HG03175 (cell line): Measurements from ENCODE around the gene PPP4R4.
"Not testable (repeated sequence)": the region's sequence is repeated elsewhere in the genome, so short reads cannot be mapped to it uniquely, and the experiment has no call there.

Experiments used
- ATAC-seq: cut with Tn5 transposase; IDR thresholded peaks from one replicate; pipeline ENCODE4 v1.9.1; 2021; ENCODE audit warnings: mild to moderate bottlenecking, moderate library complexity; ENCODE audit not compliant: unreplicated experiment

The PPP4R4 gene

GRCh38 chr14:94143239-94143638 is 30.9 kb upstream of the PPP4R4 start:
- ATAC-seq = no peak

- ATAC-seq = no peak
Measured at GRCh38 chr14:94143711-94144110, 30.4 kb upstream of the PPP4R4 start.

DNA sequence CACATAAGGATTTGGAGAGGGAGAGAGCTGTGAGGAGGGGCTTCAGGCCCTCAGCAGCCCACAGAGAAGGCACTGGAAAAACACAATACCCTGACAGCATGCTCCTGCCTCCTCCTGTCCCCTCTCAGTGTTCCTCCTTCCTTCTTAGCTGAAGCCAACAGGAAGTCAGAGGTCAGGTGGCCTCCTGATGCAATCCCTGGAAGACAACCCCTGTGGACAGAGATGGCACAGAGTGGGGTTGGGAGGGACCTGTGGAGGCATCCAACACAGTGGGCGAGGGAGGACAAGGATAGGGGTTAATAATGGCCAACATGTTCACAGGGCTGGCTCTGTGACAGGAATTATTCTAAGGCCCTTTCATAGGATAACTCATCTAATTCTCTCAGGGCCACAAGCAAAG is 29.4 kb upstream of the PPP4R4 start:
- ATAC-seq = no peak

DNA sequence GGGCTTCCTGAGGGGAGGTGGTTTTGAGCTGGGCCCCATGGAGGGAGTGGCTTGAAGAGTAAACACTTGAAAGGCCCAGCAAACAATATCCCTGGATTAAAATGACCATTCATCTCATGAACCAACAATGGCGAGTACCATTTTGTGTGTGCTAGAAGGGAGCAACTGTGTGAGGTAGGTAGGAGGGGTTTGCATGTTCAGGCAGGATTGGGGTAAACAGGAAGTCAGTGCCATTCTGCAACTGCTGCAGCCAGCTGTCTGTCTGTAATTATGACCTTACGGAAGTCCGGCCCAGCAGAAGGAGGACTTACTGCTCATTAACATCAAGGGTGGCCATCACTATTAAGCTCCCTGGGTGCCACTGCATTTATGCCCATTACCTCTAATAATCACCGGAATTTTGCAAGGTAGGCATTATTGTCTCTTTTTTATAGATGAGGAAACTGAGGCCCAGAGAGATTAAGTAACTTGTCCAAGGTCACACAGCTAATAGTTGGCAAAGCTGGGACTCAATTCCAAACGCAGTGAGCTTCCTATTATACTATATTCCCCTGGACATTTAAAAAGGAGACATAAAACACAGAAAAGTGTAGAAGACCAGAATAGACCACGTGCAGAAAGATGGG is 28.1 kb upstream of the PPP4R4 start:
- no peak for ATAC-seq

- ATAC-seq = no peak
Measured at GRCh38 chr14:94152676-94153075, 21.4 kb upstream of the PPP4R4 start.

DNA sequence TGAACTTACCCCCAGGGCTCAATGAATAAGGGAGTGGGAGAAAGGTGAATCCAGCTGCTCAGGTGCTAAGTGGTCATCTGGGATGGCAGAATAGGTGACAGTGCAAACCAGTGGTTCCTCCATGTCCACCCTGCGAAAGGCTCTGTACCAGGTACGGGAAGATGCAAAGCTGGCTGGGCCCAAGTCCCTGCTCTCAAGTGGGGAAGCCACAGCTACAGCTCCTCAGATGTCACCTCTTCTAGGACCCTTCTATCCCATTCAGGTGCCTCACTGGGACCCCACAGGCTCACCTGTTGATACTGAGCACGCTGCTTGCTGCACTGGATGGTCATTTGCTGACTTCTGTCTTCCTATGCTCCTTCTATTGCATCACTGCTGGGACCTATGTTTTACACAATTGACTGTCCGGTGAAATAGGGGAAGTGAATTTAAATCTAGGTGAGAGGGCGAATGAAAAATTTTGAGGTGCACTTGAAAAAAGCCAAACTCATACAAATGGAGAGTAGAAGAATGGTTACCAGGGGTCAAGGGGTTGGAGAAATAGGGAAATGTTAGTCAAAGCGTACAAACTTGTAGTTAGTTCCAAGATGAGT is 20.3 kb upstream of the PPP4R4 start:
- no peak for ATAC-seq

DNA sequence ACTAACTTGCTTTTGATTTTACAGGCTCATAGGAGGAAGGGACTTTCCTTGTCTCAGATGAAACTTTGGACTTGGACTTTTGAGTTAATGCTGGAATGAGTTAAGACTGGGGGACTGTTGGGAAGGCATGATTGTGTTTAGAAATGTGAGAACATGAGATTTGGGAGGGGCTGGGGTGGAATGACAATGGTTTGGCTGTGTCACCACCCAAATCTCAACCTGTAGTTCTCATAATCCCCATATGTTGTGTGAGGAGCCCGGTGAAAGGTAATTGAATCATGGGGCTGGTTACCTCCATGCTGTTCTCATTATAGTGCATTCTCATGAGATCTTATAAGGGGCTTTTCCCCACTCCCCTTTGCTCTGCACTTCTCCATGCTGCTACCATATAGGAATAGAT is 18.0 kb upstream of the PPP4R4 start:
- not testable (repeated sequence) for ATAC-seq

DNA sequence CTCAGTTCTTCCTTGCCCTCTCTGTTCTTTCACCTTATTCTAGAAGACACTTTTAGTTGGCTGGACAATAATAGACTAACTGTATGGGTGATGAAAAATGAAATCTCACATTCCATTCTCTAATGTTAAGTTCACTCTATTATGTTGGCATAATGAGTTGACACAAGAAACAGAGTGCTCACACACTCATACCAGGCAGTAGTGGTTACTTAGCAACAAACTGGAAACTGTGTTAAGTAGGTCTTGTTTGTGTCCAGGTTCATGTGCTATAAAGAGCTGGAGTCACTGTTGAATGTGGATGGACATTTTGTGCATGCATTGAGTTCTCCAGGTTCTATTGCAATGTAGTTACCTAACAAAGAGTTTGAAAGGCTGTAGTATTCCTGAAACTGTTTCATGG is 16.9 kb upstream of the PPP4R4 start:
- ATAC-seq = no peak

DNA sequence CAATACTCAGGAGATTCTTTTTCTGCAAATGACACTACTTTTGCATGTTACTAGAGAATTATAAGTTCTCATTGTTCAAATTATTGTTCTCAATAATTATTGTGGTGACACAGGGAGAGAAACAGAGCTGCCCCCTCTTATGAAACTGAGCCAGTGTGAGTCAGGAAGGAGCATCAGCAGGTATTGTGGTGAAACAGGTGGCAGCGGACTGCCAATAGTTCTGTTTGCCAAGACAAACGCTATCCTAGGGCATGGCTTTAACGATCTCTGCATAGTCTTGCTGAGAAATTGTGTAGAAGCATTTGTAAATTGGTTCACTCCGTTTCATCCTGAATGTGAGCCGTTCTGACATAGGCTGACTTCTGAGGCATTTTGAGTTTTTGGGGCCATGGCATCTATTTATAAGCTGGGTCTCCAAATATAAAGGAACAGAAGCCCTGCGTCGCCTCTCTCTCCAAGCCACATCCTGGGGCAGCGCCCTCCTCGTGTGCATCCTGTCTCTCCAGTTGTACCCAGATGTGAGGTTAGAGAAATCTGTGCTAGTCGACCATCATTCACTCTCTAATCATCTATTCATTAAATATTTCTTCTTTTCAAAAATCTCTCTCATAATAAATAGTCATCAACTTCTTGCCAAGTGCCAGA is 15.8 kb upstream of the PPP4R4 start:
- ATAC-seq = no peak

DNA sequence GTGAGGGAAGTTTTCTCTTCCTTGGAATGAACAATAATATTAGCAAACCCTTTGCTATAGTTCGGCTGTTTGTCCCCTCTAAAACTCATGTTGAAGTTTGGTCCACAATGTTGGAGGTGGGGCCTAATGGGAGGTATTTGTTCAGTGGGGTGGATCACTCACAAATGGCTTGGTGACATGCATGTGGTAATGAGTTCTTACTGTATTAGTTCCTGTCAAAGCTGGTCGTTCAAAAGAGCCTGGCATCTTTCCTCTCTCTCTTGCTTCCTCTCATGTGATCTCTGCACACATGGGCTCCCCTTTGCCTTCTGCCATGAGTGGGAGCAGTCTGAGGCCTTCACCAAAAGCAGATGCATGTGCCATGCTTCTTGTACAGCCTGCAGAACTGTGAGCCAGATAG is 13.1 kb upstream of the PPP4R4 start:
- no peak for ATAC-seq

DNA sequence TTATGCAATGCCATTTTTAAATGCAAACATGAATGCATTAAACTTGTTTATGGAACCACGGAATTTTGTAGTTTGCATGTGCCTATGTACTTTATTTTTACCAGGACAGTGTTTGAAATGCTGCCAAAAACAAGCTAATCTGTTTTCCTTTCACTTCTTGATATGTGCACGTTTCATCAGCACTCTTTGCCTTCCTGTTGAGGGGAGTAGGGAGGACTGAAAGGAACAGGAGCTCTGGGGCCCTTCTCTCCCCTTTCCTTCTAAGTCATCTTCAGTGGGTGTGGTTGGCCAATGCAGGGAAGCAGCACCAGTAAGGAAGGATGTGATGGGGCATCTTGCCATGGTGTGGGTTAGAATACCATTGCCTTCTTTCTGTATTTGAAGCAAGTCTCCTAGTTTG is 12.1 kb upstream of the PPP4R4 start:
- ATAC-seq = no peak

- ATAC-seq = no peak
Measured at GRCh38 chr14:94162466-94162865, 11.7 kb upstream of the PPP4R4 start.

- ATAC-seq = no peak
Measured at GRCh38 chr14:94163796-94164195, 10.3 kb upstream of the PPP4R4 start.

DNA sequence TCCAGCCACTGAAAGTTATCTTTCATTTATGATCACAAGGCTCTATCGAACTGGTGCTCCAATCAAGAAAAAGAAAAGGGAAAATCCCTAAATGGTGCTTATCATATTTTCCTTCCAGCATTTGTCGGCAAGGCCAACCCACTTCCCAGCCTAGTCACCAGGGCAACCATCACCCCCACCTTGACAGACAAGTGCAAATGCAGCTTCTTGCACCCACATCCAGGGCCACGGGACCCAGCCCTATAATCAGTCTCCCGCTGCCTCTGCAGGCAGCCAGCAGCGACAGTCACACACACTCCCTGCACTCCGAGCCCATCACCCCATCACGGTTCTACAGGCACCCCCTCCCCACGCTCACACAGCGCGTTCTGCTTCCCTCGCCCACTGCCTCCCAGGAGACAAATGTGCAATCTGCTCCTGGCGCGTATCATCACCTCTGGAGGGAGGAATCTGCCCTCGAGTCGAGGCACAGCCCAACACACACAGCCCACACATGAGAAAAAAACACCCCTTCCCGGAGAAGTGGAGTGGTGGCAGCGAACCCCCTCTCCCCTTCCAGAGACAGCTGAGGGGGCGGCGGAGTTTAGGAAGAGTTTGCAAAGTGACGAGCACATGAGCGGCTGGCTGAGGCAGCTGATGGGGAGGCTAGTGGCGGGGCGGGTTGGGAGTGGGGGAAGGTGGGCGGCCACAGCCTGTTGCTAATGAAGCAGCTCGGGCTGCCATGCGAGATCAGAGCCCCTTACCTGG is 9.3 kb upstream of the PPP4R4 start:
- ATAC-seq = no peak

- ATAC-seq = no peak
Measured at GRCh38 chr14:94165744-94166143, 8.4 kb upstream of the PPP4R4 start.

DNA sequence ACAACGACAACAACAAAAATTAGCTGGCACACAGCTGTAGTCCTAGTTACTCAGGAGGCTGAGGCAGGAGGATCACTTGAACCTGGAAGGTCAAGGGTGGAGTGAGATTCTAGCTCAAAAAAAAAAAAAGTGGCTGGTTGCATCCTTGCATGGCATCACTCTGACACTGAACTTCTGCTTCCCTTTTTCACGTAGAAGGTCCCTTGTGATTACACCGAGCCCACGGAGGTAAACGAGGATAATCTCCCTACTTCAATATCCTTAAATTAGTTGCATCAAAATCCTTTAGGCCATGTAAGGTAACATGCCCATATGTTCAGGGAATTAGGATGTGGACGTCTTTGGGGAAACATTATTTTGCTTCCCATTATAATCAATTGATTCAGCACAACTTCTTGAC is 4.0 kb upstream of the PPP4R4 start:
- no peak for ATAC-seq

DNA sequence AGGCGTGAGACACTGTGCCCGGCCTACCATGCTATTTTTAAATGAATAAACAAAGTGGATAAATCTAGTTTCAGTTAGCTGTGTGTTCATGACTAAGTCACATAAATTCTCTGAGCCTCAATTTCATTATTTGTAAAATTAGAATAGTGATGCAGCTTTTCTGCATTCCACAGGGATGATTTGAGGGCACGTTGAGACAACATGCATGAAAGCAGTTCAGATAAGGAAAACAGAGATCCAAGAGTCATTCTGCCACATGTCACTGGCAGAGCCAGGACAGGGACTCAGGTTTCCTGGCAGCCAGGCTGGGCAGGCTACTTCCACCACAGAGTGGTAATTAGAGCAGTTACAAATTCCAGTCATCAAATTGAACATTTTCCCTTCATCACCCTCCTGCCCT is 2.9 kb upstream of the PPP4R4 start:
- no peak for ATAC-seq

- ATAC-seq = no peak
Measured at GRCh38 chr14:94172545-94172944, 1.6 kb upstream of the PPP4R4 start.

GRCh38 chr14:94173471-94173884 is 644 bp upstream of the PPP4R4 start:
- no peak for ATAC-seq

- ATAC-seq = no peak
Measured at GRCh38 chr14:94174604-94175010, 485 bp downstream of the PPP4R4 start.

- ATAC-seq = no peak
Measured at GRCh38 chr14:94175011-94175745, 1.1 kb downstream of the PPP4R4 start.
